MCF 10A (cell line): ENCODE results near the gene TMEM186. TPM values are rescaled to one million over a fixed set of nuclear protein-coding genes. Genes with fewer than 3 reads are reported as not detected.

Experiments used
- Bru-seq: library from RNA; stranded (reverse); fragments of 400-500 nt; gene quantifications from one replicate; lab custom pipeline; 2021; lab: Mats Ljungman, UMichigan
- BruChase-seq, 2 experiments: library from RNA; stranded (reverse); fragments of 400-500 nt; gene quantifications; one replicate each; lab custom pipeline; 2021; lab: Mats Ljungman, UMichigan
- BruUV-seq: library from RNA; stranded (reverse); fragments of 400-500 nt; replicated peaks from 2 replicates; lab custom pipeline; 2021; lab: Mats Ljungman, UMichigan
- CTCF ChIA-PET: fragments of 300-600 bp; sonication (Branson Sonifier 250); formaldehyde crosslinking; extraction: SDS; loops from one replicate; lab custom pipeline; 2021; ENCODE audit warnings: antibody characterized with exemption, inconsistent platforms; lab: Yijun Ruan, JAX
- POLR2A ChIA-PET: fragments of 300-600, 350-650 bp; sonication (Branson Sonifier 250); formaldehyde crosslinking; extraction: SDS; loops from one replicate; lab custom pipeline; 2020; ENCODE audit warnings: antibody characterized with exemption, inconsistent platforms; lab: Yijun Ruan, JAX
- DNase-seq: peaks from one replicate; pipeline ENCODE4 v3.0.0-alpha.2; 2018; ENCODE audit not compliant: unreplicated experiment
- H3K27ac Mint-ChIP-seq: one replicate; pipeline ENCODE4 v1.8.0; 2022; ENCODE audit warnings: mild to moderate bottlenecking, low read depth, mixed read lengths; ENCODE audit not compliant: unreplicated experiment
- H3K27me3 Mint-ChIP-seq: one replicate; pipeline ENCODE4 v1.8.0; 2022; ENCODE audit warnings: mixed read lengths; ENCODE audit not compliant: insufficient read depth, unreplicated experiment
- H3K36me3 Mint-ChIP-seq: one replicate; pipeline ENCODE4 v1.8.0; 2022; ENCODE audit warnings: mild to moderate bottlenecking, moderate library complexity, mixed read lengths; ENCODE audit not compliant: insufficient read depth, unreplicated experiment
- H3K4me1 Mint-ChIP-seq: one replicate; pipeline ENCODE4 v1.8.0; 2022; ENCODE audit warnings: mixed read lengths; ENCODE audit not compliant: insufficient read depth, unreplicated experiment
- H3K4me3 Mint-ChIP-seq: one replicate; pipeline ENCODE4 v1.8.0; 2022; ENCODE audit warnings: mild to moderate bottlenecking, moderate library complexity, mixed read lengths; ENCODE audit not compliant: unreplicated experiment
- H3K9me3 Mint-ChIP-seq: one replicate; pipeline ENCODE4 v1.8.0; 2022; ENCODE audit warnings: mixed read lengths; ENCODE audit not compliant: unreplicated experiment
- intact Hi-C: fragments of 100-400 bp; cut with micrococcal nuclease; formaldehyde crosslinking; loops from 2 replicates; pipeline ENCODE4 v1.14.1; 2022
- long read RNA-seq: library from polyadenylated mRNA; stranded (forward); transcript quantifications from one replicate; pipeline ENCODE4 v2.0.0, GENCODE V29; 2022
- total RNA-seq: library from RNA; stranded (reverse); gene quantifications from 2 replicates; pipeline ENCODE4 v1.2.3, GENCODE V29; 2022
- TF ChIP-seq, protein P1 (sequence below): fragments of 200-600 bp; IDR thresholded peaks from one replicate; pipeline ENCODE4 v1.8.0; 2022; ENCODE audit warnings: antibody characterized with exemption, mild to moderate bottlenecking; ENCODE audit not compliant: unreplicated experiment

Gene TMEM186, protein sequence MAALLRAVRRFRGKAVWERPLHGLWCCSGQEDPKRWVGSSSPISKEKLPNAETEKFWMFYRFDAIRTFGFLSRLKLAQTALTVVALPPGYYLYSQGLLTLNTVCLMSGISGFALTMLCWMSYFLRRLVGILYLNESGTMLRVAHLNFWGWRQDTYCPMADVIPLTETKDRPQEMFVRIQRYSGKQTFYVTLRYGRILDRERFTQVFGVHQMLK
- total RNA-seq, result 12.9 and 13.9 TPM in 2 replicates
- percentile 78 among the genes with signal in this experiment for Bru-seq, nascent RNA
- BruChase-seq, experiment 1, labeled RNA remaining after a 6-hour chase, result percentile 67 among the genes with signal in this experiment
- BruChase-seq, experiment 2, labeled RNA remaining after a 2-hour chase, result percentile 88 among the genes with signal in this experiment
- long read RNA-seq, transcript TMEM186-201 (2 exons, 1,448 nt), result major isoform, 18 of 23 reads
- long read RNA-seq, partial matches to known transcripts, result 0 of 23 reads
- long read RNA-seq, other reads (novel, unspliced or antisense), result 5 of 23 reads

DNA sequence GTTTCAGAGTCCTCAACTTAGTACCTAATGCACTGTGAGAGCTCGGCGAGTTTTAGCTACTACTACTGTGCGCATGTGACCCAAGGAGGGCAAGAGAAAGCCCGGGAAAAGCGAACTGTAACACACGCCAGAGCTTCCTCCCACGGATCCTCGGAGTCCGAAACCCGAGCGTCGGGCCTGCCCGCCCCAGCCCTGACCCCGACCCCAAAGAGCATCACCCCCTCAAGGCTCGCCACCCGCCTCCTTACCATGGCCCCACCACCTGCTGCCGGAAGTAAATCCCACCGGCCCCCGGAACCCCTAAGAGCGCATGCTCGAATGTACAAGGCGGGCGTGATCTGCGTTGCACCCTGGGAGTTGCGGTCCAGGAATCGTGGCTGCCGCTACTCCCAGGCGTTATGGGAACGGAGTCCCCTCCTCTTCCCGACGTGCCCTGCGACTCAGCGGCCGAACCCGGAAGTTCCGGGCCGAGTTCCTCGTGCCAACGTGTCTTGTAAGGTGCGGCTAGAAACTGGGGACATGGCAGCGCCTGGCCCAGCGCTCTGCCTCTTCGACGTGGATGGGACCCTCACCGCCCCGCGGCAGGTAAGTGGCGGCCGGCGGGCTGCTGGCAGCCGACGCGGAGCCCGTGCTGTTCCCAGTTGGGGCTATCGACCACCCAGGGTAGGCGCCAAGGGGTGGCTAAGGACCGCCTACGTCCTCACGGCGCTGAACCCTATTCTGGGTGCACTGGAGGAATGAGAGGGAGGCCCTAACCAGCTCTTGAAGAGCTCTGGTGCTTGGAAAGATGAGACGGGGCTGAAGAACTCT, at the start of gene TMEM186, which contains the start of gene PMM2:
TMEM186 (minus strand) TSS at position 276 of the 810 bp plus-strand sequence; CDS start at position 251, 25 bp downstream.
PMM2 (plus strand) TSS at position 476 of the 810 bp plus-strand sequence; CDS start at position 520, 44 bp downstream.
- H3K27me3 Mint-ChIP-seq, result no peaks in the 10 kb centered on the region
- H3K4me1 Mint-ChIP-seq, result peaks cover 9% of the 10 kb centered on the region
- BruUV-seq, result no TSS peak
- POLR2A ChIA-PET, result interaction anchor here (0.6 to 1.9 kb wide), 14 partner anchors 9 to 160 kb away, joined by 3 to 11 read pairs (median 3); partner anchors contain the start of gene CARHSP1
- peak within 1 kb of the TSS; percentile 92 for H3K4me3 Mint-ChIP-seq
- peaks cover 23% of the 10 kb centered on the region for H3K36me3 Mint-ChIP-seq
- peak within 1 kb of the TSS; percentile 97 for H3K27ac Mint-ChIP-seq
- DNase-seq, result peak; percentile 96
- TF ChIP-seq, protein P1, sequence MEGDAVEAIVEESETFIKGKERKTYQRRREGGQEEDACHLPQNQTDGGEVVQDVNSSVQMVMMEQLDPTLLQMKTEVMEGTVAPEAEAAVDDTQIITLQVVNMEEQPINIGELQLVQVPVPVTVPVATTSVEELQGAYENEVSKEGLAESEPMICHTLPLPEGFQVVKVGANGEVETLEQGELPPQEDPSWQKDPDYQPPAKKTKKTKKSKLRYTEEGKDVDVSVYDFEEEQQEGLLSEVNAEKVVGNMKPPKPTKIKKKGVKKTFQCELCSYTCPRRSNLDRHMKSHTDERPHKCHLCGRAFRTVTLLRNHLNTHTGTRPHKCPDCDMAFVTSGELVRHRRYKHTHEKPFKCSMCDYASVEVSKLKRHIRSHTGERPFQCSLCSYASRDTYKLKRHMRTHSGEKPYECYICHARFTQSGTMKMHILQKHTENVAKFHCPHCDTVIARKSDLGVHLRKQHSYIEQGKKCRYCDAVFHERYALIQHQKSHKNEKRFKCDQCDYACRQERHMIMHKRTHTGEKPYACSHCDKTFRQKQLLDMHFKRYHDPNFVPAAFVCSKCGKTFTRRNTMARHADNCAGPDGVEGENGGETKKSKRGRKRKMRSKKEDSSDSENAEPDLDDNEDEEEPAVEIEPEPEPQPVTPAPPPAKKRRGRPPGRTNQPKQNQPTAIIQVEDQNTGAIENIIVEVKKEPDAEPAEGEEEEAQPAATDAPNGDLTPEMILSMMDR, result no peak
- H3K9me3 Mint-ChIP-seq, result no peaks in the 10 kb centered on the region
- intact Hi-C loops, result loop anchor here (2.0 to 10.0 kb wide), 2 partner anchors 83 to 337 kb away; no protein-coding TSS in a partner anchor
- CTCF ChIA-PET, result interaction anchor here (0.5 to 3.7 kb wide), 18 partner anchors 9 to 230 kb away, joined by 3 to 19 read pairs (median 3); no protein-coding TSS in a partner anchor

DNA sequence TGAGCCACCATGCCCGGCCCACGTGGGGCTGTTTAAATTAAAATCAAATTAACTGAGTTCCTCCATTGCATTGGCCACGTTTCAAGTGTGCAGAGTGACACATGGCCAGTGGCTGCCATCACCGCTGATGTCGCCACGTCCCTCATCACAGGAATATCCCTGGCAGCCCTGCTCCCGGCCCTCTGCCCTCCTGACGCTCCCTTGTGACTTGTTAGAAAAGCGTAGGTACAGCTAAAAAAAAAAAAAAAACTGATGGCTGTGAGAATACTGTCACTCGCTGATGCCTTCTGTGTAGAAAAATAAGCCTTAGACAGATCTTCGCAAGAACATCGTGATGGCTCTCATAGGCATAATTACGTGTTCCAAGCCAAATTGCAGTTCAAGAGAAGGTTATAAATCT, 49.7 kb upstream of the TMEM186 start:
- BruUV-seq, result no TSS peak
- POLR2A ChIA-PET, result no interaction called here
- DNase-seq, result no peak
- CTCF ChIA-PET, result interaction anchor here (0.7 kb wide), 1 partner anchor 172 kb away, joined by 4 read pairs; no protein-coding TSS in a partner anchor
- Mint-ChIP-seq H3K27ac (no peak overlapping the region), H3K4me3 (no peak overlapping the region), H3K27me3 (no peaks in the 10 kb centered on the region), H3K9me3 (no peaks in the 10 kb centered on the region), H3K36me3 (peaks cover 45% of the 10 kb centered on the region), H3K4me1 (peaks cover 25% of the 10 kb centered on the region)
- intact Hi-C loops, result no loop called here
- TF ChIP-seq, protein P1, result no peak

DNA sequence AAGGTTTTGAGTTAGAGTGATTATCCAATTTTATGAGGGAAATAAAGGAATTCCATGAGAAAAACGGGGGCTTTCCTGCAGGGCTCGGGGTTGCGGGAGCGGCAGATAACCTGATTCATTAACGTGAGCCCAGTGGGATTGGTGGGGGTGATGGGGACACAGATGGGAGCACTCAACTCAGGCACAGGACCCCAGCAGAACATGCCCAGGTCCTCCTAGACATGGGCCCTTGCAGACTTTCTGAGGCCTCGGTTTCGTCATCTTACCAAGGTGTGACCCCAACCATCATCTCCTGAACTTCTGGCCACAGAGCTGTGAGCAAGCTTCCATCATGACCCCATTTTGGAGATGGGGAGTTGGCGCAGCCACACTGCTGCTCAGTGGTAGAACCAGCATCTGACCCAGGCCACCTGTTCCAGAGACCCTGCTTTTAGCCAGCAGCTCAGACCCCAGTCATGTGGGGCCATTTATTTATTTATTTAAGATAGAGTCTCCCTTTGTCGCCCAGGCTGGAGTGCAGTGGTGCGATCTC, 49.0 kb upstream of the TMEM186 start:
- Mint-ChIP-seq H3K4me1 (peaks cover 29% of the 10 kb centered on the region), H3K27ac (no peak overlapping the region), H3K4me3 (no peak overlapping the region), H3K27me3 (no peaks in the 10 kb centered on the region), H3K9me3 (no peaks in the 10 kb centered on the region), H3K36me3 (peaks cover 45% of the 10 kb centered on the region)
- ChIA-PET POLR2A (interaction anchor here (0.6 kb wide), 1 partner anchor 26 kb away, joined by 4 read pairs; no protein-coding TSS in a partner anchor), CTCF (interaction anchor here (0.6 kb wide), 1 partner anchor 24 kb away, joined by 3 read pairs; no protein-coding TSS in a partner anchor)
- no TSS peak for BruUV-seq
- TF ChIP-seq, protein P1, result no peak
- DNase-seq, result no peak
- intact Hi-C loops, result no loop called here
